Breast epithelium (tissue), 4 donors: ENCODE results near the gene LSAMP. TPM values are rescaled to one million over a fixed set of nuclear protein-coding genes. Genes with fewer than 3 reads are reported as not detected.

Experiments
- DNase-seq, 2 donors: peaks; one replicate each; pipeline ENCODE4 v3.0.0-alpha.2; 2019; ENCODE audit warnings: low spot score in 2 of 2
- H3K27ac ChIP-seq, 2 donors: fragments of 200-600 bp; sonication (generic) in 1 of 2; one replicate each; pipeline ENCODE4 v1.5.1; 2016 to 2019; ENCODE audit warnings: mild to moderate bottlenecking in 1 of 2
- H3K27me3 ChIP-seq, 2 donors: fragments of 200-600 bp; sonication (generic) in 1 of 2; one replicate each; pipeline versions ENCODE4 v1.5.1 to v1.6.0; 2017 to 2019; ENCODE audit warnings: control low read depth in 1 of 2, mild to moderate bottlenecking in 1 of 2
- H3K36me3 ChIP-seq: fragments of 200-600 bp; one replicate; pipeline ENCODE4 v1.5.1; 2019
- H3K4me1 ChIP-seq, 2 donors: fragments of 200-600 bp; sonication (generic); one replicate each; pipeline ENCODE4 v1.5.1; 2016 to 2019; ENCODE audit warnings: control low read depth in 1 of 2
- H3K4me3 ChIP-seq, 3 donors: fragments of 200-600 bp; sonication (generic); 1 replicate in 2 of 3; 2 replicates in 1 of 3; pipeline ENCODE4 v1.5.1; 2016 to 2019; ENCODE audit warnings: mild to moderate bottlenecking in 3 of 3, moderate library complexity in 2 of 3
- H3K9me3 ChIP-seq, 2 donors: fragments of 200-600 bp; sonication (generic) in 1 of 2; one replicate each; pipeline ENCODE4 v1.5.1; 2016 to 2019; ENCODE audit warnings: control low read depth in 1 of 2
- POLR2A ChIP-seq: fragments of 450-650 bp; IDR thresholded peaks from one replicate; pipeline ENCODE4 v1.6.1; 2016; ENCODE audit warnings: antibody characterized with exemption, mild to moderate bottlenecking, moderate library complexity
- POLR2AphosphoS5 ChIP-seq, 3 donors: sonication (generic); formaldehyde crosslinking; IDR thresholded peaks; one replicate each; pipeline ENCODE4 v1.6.1; 2017; ENCODE audit warnings: antibody characterized with exemption in 3 of 3
- intact Hi-C: fragments of 100-400 bp; cut with DNase I; formaldehyde crosslinking; loops from one replicate; pipeline ENCODE4 v1.15.1; 2023; ENCODE audit warnings: low total_unique reads
- total RNA-seq, 3 donors: library from RNA; depleted of rRNA; stranded (reverse); fragments of >200 nt; gene quantifications; one replicate each; pipeline ENCODE4 v1.1.0, GENCODE V29; 2016
- TF ChIP-seq, protein P1 (sequence below), 3 donors: fragments of 450-650 bp; IDR thresholded peaks; one replicate each; pipeline ENCODE4 v1.5.1; 2016 to 2017; ENCODE audit warnings: antibody characterized with exemption in 3 of 3, mild to moderate bottlenecking in 3 of 3, moderate library complexity in 3 of 3

Gene LSAMP
- total RNA-seq, 3 donors from 2014 or later: 1.6 to 3.8 (median 3.5) TPM

DNA sequence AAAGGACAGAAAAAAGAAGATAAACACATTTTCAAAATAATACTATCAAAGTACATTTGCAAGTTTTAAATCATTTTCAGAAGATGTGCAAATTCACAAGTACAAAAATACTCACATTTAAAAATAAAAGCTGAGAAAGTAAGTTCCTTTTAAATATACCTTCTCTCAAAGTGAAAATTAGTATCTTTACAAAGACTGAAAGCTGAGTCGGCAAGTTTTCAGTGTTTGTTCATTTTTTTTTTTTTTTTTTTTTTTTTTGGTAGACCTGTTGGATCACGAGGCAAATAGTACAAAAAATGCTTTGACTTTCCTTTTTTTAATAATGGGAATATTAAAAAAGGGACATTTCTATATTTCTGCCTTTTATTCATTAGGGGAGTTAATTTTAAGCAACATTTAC, 317.8 kb downstream of the LSAMP start:
- Histone ChIP-seq H3K36me3 (no peaks in the 10 kb centered on the region), H3K27ac (no peak overlapping the region), H3K4me3 (no peak overlapping the region), H3K27me3 (no peaks in the 10 kb centered on the region), H3K9me3 (no peaks in the 10 kb centered on the region), H3K4me1 (no peaks in the 10 kb centered on the region)
- intact Hi-C loops: no loop called here
- DNase-seq: no peak
- TF ChIP-seq, protein P1, sequence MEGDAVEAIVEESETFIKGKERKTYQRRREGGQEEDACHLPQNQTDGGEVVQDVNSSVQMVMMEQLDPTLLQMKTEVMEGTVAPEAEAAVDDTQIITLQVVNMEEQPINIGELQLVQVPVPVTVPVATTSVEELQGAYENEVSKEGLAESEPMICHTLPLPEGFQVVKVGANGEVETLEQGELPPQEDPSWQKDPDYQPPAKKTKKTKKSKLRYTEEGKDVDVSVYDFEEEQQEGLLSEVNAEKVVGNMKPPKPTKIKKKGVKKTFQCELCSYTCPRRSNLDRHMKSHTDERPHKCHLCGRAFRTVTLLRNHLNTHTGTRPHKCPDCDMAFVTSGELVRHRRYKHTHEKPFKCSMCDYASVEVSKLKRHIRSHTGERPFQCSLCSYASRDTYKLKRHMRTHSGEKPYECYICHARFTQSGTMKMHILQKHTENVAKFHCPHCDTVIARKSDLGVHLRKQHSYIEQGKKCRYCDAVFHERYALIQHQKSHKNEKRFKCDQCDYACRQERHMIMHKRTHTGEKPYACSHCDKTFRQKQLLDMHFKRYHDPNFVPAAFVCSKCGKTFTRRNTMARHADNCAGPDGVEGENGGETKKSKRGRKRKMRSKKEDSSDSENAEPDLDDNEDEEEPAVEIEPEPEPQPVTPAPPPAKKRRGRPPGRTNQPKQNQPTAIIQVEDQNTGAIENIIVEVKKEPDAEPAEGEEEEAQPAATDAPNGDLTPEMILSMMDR (IDR thresholded peaks at IDR 0.05): no peak

- intact Hi-C loops: no loop called here
- Histone ChIP-seq H3K4me1 (no peaks in the 10 kb centered on the region), H3K36me3 (no peaks in the 10 kb centered on the region), H3K9me3 (no peaks in the 10 kb centered on the region), H3K4me3 (no peak overlapping the region), H3K27ac (no peak overlapping the region), H3K27me3 (no peaks in the 10 kb centered on the region)
- TF ChIP-seq, protein P1 (IDR thresholded peaks at IDR 0.05): no peak
- no peak for DNase-seq
Observed at GRCh38 chr3:116124166-116124565, 321.1 kb downstream of the LSAMP start.

- no peaks in the 10 kb centered on the region for H3K27me3 ChIP-seq
- no peaks in the 10 kb centered on the region for H3K4me1 ChIP-seq
- no peak overlapping the region for H3K27ac ChIP-seq
- H3K9me3 ChIP-seq: no peaks in the 10 kb centered on the region
- intact Hi-C loops: no loop called here
- H3K4me3 ChIP-seq: no peak overlapping the region
- no peak for DNase-seq
- no peaks in the 10 kb centered on the region for H3K36me3 ChIP-seq
- TF ChIP-seq, protein P1 (IDR thresholded peaks at IDR 0.05): no peak
- TF ChIP-seq POLR2AphosphoS5 (IDR thresholded peaks at IDR 0.05): no peak
- no peak for TF ChIP-seq POLR2A
Observed at GRCh38 chr3:116118475-116119169, 326.7 kb downstream of the LSAMP start.

- H3K4me3 ChIP-seq: no peak overlapping the region
- H3K27ac ChIP-seq: no peak overlapping the region
- DNase-seq: no peak
- no peak for TF ChIP-seq POLR2AphosphoS5 (IDR thresholded peaks at IDR 0.05)
- TF ChIP-seq, protein P1 (IDR thresholded peaks at IDR 0.05): no peak
- no peaks in the 10 kb centered on the region for H3K4me1 ChIP-seq
- H3K27me3 ChIP-seq: no peaks in the 10 kb centered on the region
- H3K9me3 ChIP-seq: no peaks in the 10 kb centered on the region
- H3K36me3 ChIP-seq: no peaks in the 10 kb centered on the region
- intact Hi-C loops: no loop called here
Observed at GRCh38 chr3:116114586-116114985, 330.7 kb downstream of the LSAMP start.

- TF ChIP-seq POLR2AphosphoS5 (IDR thresholded peaks at IDR 0.05) (no peak), POLR2A (no peak)
- TF ChIP-seq, protein P1 (IDR thresholded peaks at IDR 0.05): no peak
- intact Hi-C loops: no loop called here
- Histone ChIP-seq H3K27ac (no peak overlapping the region), H3K4me3 (no peak overlapping the region), H3K36me3 (no peaks in the 10 kb centered on the region), H3K4me1 (no peaks in the 10 kb centered on the region), H3K9me3 (no peaks in the 10 kb centered on the region), H3K27me3 (no peaks in the 10 kb centered on the region)
- DNase-seq: no peak
Observed at GRCh38 chr3:116112696-116113095, 332.6 kb downstream of the LSAMP start.
